HG03469 (cell line): ENCODE measurements around the gene ICA1L.

Experiments
- ATAC-seq: cut with Tn5 transposase; IDR thresholded peaks from one replicate; pipeline ENCODE4 v1.9.1; 2021; ENCODE audit warnings: mild to moderate bottlenecking, moderate library complexity, moderate number of reproducible peaks; ENCODE audit not compliant: unreplicated experiment

Gene ICA1L

DNA sequence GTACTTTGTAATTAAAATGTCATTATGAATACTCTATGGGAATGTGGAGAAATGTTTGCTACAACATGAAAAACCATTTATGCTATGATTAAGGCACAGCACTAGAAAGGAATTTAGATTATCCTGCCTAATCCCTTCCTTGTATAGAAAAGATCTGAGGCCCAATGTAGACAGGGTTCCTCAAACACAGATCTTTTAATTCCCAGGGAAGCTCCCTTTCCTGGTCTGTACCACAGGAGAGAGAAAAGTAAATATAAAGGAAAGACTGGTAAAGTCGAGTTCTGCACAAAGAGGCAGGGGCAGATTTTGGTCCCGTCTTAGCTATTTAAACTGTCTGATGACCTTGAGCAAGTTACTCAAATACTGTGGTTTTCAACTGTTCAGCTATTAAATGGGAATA is 84.7 kb downstream of the ICA1L start:
- ATAC-seq, result no peak

DNA sequence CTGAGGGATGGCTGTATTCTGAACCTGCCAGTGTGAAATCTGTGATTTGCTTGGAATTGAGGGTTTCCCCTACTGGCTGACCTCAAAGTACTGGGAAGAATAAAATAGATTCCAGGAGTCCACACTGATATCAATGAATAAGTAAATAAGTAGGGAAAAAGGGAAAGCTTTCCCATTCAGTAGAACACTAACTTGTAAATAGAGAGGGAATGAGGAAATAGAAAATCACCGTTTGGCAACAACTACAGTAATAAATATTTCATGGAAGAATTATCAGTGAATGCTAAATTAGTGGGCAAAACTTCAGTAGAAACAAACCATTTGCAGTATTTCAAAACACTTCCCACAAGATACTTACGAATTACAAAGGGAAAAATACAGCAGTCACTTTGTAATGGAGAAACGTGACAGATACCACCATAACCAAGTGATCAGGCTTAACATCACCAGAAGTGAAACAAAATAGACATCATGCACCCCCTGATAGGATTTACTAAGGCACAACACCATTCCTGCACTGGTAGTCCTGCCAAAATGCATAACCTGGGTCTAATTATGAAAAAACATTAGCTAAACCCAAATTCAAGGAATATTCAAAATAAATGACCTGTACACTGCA is 88.5 kb downstream of the ICA1L start:
- no peak for ATAC-seq

DNA sequence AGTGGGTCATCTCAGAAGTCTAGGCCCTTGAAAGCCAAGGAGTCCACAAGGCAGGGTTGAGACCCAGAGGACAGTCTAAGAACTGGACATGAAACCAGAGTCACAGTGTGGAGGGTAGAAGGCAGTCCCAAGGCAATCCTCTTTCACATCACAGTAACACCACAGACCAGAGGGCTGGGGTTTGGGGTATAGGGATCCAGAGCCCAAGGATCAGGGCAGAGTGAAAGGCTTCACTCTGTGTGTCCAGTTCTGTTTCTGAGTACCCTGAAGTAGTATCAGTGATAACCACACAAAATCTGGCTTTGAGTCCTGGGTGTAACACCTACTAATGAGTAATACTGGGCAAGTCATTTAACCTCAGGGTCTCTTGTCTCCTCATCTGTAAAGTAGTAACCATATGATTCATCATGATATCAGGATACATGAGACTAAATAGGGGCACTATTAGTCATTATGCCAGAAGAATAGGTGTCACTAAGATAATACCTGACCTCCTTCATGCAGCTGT is 91.0 kb downstream of the ICA1L start:
- ATAC-seq, result peak; percentile 98

DNA sequence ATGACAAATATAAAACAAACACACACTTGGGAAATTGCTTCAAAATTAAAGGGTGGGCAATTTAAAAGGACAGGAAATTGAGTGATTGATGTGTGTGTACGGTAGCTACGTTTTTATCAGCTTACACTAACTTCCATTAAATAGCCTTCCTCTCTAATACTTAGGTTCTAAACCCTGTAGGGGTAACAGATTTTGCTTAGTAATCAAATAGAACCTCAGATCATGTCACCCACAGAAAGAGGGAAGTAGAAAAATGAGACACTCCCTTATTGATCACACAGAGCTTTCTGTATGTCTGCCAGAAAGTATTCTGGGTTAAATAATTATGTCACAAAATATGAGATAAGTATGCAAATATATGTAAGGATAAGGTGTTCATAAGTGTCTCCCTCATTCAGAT is 93.3 kb downstream of the ICA1L start:
- no peak for ATAC-seq

DNA sequence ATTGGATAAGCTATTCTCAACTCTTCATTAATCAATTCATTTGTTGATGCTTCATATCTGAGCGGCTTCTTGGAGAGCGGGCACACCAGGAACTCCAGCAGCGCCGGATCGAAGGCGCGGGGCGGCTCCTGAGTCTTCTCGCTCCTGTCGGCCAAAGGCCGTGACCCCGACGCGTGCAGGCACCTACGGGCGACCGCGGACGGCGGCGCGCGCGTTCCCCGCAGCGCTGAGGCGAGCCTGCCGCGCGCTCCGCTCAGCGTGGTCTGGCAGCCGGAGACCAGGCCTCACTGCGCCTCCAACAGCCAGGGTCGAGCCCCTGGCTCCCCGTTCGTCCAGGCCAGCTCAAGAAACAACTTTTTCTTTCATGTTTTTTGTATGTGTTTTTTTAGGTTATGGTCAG is 97.5 kb downstream of the ICA1L start:
- ATAC-seq, result no peak

DNA sequence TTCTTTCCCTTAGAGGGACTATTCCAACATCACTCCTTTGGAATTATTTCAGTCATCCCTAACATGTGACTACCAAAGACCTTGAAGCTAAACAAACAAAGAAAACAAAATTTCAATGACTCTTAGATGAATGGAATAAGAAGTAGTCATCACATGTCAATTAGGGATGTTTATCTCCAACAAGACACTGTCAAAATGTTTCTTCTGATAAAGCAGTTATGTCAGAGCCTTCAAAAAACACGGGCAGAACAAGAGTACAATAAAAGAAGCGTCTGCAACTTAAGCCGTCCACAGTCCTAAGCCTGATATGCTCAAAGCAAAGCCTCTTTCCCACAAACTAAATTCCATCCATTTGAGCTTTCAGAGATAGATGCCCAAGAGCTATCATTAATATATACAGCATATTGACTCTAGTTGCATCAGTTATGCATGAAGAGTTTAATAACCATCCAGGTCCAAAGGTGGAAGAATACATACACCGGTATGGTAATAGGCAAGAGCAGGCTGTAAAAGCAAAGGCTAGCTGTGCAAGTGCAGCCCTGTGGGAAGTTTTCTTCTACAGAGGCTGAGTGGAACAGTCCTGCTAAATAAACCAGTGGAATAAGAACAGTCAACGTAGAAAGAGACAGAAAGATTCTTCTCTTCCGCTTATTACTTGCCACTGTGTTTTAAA is 98.1 kb downstream of the ICA1L start:
- ATAC-seq, result no peak

DNA sequence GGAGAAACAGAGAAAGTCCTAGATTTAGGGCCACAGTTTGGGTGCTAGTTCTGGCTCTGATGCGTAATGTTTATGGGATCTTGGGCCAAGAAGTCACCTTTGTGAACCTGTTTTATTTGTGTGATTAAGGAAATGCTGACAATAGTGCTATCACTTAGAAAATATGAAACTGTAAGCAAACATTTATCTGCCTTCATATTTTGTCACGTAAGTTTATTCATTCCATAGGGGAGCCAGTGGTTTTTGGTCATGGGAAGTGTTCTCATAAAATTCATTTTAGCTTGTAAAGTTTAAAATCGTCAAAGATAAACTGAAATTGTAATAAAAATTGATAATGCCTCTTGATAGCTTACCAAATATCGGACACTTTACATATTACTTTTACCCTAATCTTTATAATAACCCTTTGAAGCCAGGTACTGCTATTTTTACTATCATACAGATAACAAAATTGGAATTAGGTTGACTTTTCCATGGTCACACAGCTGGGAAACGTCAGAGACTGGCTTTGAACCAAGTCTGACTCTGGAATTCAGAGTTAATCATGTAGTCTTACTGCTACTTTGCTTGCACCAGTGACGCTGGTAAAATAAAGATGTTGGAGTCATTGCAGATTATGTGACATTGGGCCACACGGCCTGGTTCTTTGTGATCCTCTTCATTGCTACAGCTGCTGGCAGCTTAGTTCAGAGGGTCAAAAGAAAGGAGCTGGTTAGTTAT is 99.7 kb downstream of the ICA1L start:
- no peak for ATAC-seq

DNA sequence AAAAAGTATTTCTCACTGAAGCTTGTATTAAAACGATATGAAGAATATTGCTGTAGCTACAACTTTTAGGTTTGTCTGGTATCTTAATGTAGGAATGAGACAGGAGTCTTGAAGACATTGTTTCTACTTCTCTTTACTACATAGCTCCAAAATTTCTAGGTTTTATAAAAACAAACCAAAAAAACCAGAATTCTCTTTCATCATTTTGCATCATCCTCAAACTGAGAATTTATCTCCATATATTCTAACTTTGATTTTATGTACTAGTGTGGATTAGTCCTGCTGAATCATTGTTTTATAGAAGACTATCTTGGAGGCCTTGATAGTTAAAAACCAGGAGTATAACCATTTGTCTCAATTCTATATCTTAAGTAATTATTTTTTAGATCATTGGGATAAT is 100.2 kb downstream of the ICA1L start:
- no peak for ATAC-seq

DNA sequence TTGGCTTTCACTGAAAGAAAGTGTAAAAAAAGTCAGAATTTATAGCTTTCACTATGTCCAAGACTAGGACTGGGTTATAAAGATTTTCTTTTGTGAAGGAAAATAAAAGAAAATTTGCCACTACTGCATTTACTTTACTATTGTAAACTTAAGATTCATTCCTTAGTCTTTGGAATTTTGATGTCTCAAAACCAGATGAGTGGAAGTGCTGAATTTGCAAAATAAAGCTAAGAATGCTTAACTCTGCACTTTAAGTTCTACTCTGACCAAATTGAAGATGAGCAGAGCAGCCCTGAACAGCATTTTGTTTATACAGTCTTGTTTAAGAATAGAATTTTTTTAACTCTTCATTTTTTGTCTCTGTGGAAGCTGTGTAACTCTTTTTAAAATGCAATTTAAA is 102.4 kb downstream of the ICA1L start:
- no peak for ATAC-seq

DNA sequence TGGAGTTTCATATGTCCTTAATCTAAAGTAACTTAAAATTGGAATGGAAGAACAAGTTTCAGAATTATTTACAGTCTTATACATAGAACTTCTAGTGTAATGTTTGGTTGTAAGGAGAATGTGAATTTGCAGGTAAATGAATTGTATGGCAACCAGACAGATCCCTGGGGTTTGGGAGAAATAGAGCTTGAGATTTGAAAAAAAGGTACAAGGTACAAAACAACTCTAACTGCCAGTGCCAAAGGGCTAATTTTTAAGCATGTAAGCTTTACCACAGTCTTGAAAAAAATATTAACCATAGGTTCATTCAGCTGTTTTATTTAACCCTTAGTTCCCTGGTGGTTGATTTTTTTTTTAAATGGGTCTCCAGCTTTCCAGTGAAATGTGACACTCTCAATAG is 103.3 kb downstream of the ICA1L start:
- ATAC-seq, result no peak

DNA sequence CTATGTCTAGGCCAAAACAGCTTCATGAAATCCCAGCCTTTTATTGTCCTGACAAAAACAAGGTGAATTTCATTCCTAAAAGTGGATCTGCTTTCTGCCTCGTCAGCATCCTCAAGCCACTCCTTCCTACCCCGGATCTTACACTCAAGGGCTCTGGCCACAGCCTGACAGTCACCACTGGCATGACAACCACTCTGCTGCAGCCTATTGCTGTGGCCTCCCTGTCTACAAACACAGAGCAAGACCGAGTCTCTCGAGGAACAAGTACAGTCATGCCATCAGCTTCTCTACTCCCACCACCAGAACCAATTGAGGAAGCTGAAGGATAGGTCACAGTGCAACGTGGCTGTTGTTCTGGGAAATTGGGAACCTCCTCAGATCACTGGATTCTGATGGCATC is 106.1 kb downstream of the ICA1L start:
- ATAC-seq, result no peak

DNA sequence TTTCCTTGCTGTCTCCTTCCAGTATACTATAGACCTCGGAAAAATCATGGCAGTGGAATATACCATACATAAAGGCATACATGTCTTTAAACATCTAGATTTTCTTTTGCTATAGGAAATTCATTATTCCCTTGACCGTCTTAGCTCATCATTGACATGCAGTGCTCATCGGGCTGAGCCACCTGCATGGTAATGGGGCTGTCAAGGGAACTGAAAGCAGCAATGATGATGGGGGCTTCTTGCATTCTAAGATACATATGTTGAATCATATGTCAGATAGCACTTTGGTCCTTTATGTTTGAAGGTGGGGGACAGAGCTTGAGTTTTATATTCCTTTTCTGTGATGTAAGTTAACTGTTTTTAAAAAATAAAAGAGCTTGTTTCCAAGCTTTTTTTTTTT is 106.6 kb downstream of the ICA1L start:
- no peak for ATAC-seq

DNA sequence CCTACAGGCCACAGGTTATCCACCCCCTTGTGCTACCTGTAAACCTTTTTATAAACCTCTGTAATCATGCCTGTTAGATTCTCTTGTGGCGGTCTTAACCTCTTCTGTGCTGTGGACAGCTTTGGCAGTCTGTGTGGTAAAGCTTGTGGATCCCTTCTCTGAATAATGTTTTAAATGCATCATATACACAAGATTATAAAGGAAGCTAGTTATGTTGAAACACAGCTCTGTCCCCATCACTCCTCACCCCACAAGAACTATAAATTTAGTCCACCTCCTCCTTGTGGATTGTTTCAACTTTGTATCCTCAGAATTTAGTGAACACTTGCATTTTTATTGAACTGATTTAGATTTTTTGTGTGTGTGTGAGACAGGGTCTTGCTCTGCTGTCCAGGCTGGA is 107.7 kb downstream of the ICA1L start:
- no peak for ATAC-seq

DNA sequence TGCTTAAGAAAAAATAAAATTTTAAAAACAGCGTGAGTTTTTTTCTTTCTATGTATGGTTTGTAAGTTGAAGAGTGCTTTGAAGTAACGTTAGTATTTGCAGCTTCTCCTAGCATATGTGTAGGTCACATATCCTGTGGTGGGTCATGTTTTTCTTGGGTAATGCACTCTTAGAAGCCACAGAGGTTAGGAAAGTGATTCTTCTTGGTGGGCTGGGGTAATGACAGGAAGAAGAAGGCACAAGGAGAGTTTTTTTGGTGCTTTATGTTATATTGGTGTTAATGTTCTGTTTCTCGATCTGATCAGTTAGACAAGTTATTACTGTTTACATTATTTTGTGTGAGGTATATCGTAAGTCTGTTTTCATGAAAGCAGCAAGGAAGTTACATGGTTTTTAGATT is 109.0 kb downstream of the ICA1L start:
- ATAC-seq, result no peak

DNA sequence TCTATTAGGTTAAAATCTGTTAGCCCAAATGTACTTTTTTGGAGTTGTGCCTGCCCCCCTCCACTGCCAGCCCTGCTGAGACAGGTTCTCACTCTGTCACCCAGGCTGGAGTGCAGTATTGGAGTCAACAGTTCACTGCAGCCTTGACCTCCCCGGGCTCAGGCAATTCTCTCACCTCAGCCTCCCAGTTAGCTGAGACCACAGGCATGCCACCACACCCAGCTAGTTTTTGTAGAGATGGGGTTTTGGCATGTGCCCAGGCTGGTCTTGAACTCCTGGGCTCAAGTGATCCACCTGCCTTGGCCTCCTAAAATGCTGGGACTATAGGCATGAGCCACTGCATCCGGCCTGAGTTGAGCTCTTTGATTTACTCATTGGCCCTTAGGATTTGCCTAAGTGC is 110.7 kb downstream of the ICA1L start:
- ATAC-seq, result no peak

DNA sequence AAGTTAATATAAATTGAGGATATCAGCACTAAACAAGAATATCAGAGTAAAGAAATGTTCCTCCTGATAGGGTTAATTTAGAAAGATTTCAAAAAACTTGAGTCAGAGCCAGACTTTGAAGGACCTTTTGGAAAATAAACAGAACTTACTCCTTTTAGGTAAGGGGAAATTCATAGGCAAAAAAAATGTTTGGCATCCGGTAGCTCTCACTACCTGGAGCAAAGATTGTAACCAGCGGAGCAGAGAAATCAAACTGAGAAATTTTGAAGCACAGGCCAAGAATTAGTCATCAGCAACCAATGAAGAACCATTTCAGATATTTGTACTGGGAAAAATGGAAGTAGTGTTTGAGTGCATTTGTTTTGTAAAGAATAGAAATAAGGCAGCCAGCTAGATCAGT is 113.0 kb downstream of the ICA1L start:
- no peak for ATAC-seq

DNA sequence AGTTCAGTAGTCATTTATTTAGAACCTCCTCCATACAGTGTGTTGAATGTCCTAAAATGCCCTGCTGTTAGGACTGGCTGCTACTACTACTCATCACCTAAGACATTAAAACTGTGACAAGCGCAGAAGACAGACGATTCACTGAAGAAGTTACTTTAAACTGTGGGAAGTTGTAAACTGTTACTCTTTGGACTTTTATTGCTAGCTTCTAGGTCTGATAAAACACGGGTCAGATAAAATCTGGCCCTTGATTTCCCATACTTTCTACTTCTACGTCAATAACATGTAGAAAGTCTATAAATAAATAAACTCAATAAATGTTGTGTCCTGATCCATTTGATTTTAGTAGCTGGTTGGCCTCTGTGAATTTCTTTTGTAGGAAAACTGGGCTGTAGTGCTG is 113.4 kb downstream of the ICA1L start:
- ATAC-seq, result no peak

DNA sequence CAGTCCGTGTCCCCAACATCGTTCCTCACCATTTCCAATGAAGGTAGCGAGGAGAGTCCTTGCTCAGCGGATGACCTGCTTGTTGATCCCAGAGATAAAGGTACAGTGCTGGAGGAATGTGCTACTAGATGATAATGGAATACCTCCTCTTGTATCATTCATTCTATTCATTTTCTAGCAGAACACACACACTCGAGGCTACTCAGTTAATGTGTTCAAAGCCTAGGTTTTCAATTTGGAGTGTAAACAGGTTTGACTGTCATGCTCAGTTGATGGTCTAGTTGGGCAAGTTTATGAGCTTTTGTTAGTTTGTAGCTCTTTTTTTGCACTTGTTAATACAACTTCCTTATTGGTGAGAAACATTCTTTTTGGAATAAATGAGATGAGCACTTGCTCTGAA is 114.2 kb downstream of the ICA1L start:
- ATAC-seq, result no peak

DNA sequence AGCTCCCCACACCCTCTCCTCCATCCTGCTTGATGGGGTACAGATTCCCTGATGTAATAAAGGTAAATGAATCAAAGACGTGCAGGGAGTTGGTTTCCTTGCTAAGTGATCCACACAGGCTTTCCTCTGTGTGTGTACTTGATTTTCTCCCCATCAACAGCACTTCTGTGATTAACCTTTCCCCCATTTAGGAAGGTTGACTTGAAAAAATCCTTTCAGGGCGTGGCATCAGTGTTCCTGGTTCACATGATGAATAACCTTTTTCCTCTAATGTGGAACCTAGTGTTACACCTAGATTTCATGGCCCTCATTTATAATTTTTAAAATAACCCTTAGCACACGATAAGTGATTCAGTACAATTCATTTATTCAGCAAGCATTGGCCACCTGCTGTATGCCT is 115.0 kb downstream of the ICA1L start:
- ATAC-seq, result no peak

DNA sequence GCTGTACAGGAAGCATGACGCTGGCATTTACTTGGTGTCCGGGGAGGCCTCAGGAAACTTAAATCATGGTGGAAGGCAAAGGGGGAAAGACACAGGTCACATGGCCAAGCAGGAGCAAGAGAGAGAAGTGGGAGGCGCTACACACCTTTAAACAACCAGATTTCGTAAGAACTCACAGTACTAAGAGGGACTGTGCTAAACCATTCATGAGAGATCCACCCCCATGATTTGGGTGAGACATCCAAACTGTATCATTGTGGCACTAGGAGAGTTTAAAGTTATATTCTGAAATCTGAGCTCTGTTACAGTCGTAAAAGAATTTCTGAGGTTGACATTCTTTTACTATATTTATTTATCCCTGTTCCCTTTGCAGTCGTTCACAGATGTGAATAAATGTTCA is 116.6 kb downstream of the ICA1L start:
- no peak for ATAC-seq

DNA sequence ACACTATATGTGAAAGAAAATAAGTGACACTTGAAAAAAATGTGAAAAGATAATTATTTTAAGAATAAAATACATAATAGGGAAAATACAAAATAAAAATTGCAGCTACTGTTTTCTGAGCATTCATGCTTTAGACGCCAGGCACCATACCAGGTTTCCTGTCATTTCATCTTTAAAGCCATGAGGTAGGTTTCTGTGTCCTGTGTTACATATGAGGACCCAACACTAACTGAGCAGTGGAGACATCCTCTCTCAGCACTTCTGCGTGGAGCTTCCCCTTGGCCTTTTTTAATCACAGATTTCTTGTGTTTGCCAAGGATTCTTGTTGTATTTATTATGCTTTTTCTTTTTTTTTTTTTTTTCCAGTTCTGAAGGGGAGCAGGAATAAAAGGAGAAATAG is 119.5 kb downstream of the ICA1L start:
- ATAC-seq, result no peak

DNA sequence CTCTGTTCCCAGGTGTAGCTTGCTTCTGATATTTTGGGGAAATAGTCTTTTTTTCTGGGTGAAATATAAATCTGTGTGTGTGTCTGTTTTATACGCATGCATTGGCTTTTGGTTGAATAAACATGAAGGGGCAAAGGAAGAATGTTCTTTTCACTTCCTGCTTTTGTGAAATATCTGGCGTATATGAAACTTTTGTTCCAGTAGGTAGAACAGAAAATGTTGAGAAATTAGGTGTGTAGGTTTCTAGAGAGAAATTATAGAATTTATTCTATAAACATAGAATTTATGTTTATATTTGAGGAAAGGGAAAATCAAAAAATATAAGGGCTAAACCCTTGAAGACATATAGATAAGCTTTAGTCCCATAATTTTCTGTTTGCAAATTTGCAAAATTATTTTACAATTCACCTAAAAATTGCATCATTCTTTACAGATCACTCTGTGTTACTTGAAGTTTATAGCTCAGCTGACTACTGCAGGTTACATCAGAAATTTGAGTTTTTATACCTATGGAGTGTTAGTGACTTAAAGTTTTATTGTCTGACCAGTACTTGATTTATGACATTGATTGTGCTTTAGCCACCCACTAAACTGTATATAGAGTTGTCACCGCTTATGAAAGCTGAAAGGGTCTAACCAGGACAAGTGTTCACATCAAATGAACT is 120.7 kb downstream of the ICA1L start:
- no peak for ATAC-seq
